IMR-90 (cell line): ENCODE measurements around the gene RNF6. TPM values are rescaled to one million over a fixed set of nuclear protein-coding genes. Genes with fewer than 3 reads are reported as not detected.
A peak's percentile ranks its signal among the peaks of the same experiment; 100 is the strongest.

Source experiments
- ATAC-seq: fragments of 200-7000 bp; cut with Tn5 transposase; 2 replicates; pipeline ENCODE4 v1.9.1; 2020; ENCODE audit warnings: low read depth, mild to moderate bottlenecking, moderate library complexity
- BruUV-seq: library from RNA; stranded (reverse); fragments of 400-500 nt; replicated peaks from 2 replicates; lab custom pipeline; 2021; lab: Mats Ljungman, UMichigan
- CTCF ChIA-PET: fragments of 300-600 bp; formaldehyde crosslinking; extraction: SDS; loops from one replicate; lab custom pipeline; 2021; ENCODE audit warnings: antibody characterized with exemption; lab: Yijun Ruan, JAX
- POLR2A ChIA-PET: fragments of 300-600 bp; sonication (Branson Sonifier 250); formaldehyde crosslinking; loops from one replicate; lab custom pipeline; 2022; ENCODE audit warnings: antibody characterized with exemption; ENCODE audit not compliant: unreplicated experiment; lab: Charles Lee
- DNase-seq: peaks from one replicate; pipeline ENCODE4 v3.0.0; 2013
- H2AFZ ChIP-seq: replicated peaks from 2 replicates; pipeline ENCODE3; 2013; ENCODE audit warnings: low read length, mild to moderate bottlenecking; ENCODE audit not compliant: poor library complexity
- H2AK5ac ChIP-seq: 2 replicates; pipeline ENCODE4 v1.6.1; 2013; ENCODE audit warnings: low read depth, low read length, inconsistent platforms
- H2AK9ac ChIP-seq: replicated peaks from 2 replicates; pipeline ENCODE3; 2013; ENCODE audit warnings: mild to moderate bottlenecking, low read depth, low read length, moderate library complexity; ENCODE audit not compliant: poor library complexity
- H2BK120ac ChIP-seq: 2 replicates; pipeline ENCODE4 v1.6.1; 2013; ENCODE audit warnings: low read depth, low read length, inconsistent platforms
- H2BK15ac ChIP-seq: 3 replicates; pipeline ENCODE4 v1.6.1; 2013; ENCODE audit warnings: low read depth, low read length, inconsistent platforms
- H2BK20ac ChIP-seq: 2 replicates; pipeline ENCODE4 v1.6.1; 2013; ENCODE audit warnings: low read depth, mild to moderate bottlenecking, inconsistent platforms, low read length, moderate library complexity
- H2BK5ac ChIP-seq: 2 replicates; pipeline ENCODE4 v1.6.1; 2013; ENCODE audit warnings: mild to moderate bottlenecking, low read depth, low read length, inconsistent platforms; ENCODE audit not compliant: poor library complexity, severe bottlenecking
- H3K14ac ChIP-seq: replicated peaks from 2 replicates; pipeline ENCODE4 v1.6.1; 2013; ENCODE audit warnings: low read depth, low read length, inconsistent platforms
- H3K18ac ChIP-seq: 2 replicates; pipeline ENCODE4 v1.6.1; 2013; ENCODE audit warnings: low read depth, low read length, control low read depth
- H3K23ac ChIP-seq: 2 replicates; pipeline ENCODE4 v1.6.1; 2013; ENCODE audit warnings: low read depth, low read length, inconsistent platforms
- H3K27ac ChIP-seq: 2 replicates; pipeline ENCODE4 v1.5.1; 2013; ENCODE audit warnings: mild to moderate bottlenecking, control low read depth, low read length; ENCODE audit not compliant: insufficient read depth
- H3K27me3 ChIP-seq: 2 replicates; pipeline ENCODE4 v1.6.1; 2013; ENCODE audit warnings: low read length; ENCODE audit not compliant: control insufficient read depth, insufficient read depth
- H3K36me3 ChIP-seq: 2 replicates; pipeline ENCODE4 v1.6.1; 2013; ENCODE audit warnings: low read length, mixed read lengths; ENCODE audit not compliant: control insufficient read depth, insufficient read depth
- H3K4ac ChIP-seq: 2 replicates; pipeline ENCODE4 v1.6.1; 2013; ENCODE audit warnings: low read depth, low read length, inconsistent platforms
- H3K4me1 ChIP-seq: 2 replicates; pipeline ENCODE4 v1.6.1; 2013; ENCODE audit warnings: low read length, mixed read lengths; ENCODE audit not compliant: control insufficient read depth, insufficient read depth
- H3K4me2 ChIP-seq: 2 replicates; pipeline ENCODE4 v1.6.1; 2013; ENCODE audit warnings: low read depth, mild to moderate bottlenecking, control low read depth, low read length, moderate library complexity
- H3K4me3 ChIP-seq: 2 replicates; pipeline ENCODE4 v1.5.1; 2013; ENCODE audit warnings: low read depth, mild to moderate bottlenecking, control low read depth, low read length, moderate library complexity; ENCODE audit not compliant: insufficient read depth
- H3K56ac ChIP-seq: 2 replicates; pipeline ENCODE4 v1.6.1; 2013; ENCODE audit warnings: low read length, inconsistent platforms; ENCODE audit not compliant: insufficient read depth; ENCODE audit errors: extremely low read depth
- H3K79me1 ChIP-seq, 2 experiments: 2 replicates each; pipeline ENCODE4 v1.6.1; 2013; ENCODE audit warnings: low read length in 2 of 2, inconsistent platforms in 1 of 2, low read depth in 1 of 2
- H3K9ac ChIP-seq: 2 replicates; pipeline ENCODE4 v1.6.1; 2013; ENCODE audit warnings: low read depth, low read length, control low read depth
- H3K9me1 ChIP-seq: 2 replicates; pipeline ENCODE4 v1.6.1; 2013; ENCODE audit warnings: low read length, inconsistent platforms; ENCODE audit not compliant: insufficient read depth
- H3K9me3 ChIP-seq: 2 replicates; pipeline ENCODE4 v1.6.1; 2013; ENCODE audit warnings: low read length; ENCODE audit not compliant: control insufficient read depth, insufficient read depth
- H4K20me1 ChIP-seq: 2 replicates; pipeline ENCODE4 v1.6.1; 2013; ENCODE audit warnings: low read length, inconsistent platforms; ENCODE audit not compliant: insufficient read depth
- H4K5ac ChIP-seq: 2 replicates; pipeline ENCODE4 v1.6.1; 2013; ENCODE audit warnings: mild to moderate bottlenecking, low read depth, low read length, control low read depth
- H4K8ac ChIP-seq, 2 experiments: 2 replicates each; pipeline ENCODE4 v1.6.1; 2013; ENCODE audit warnings: low read depth in 2 of 2, low read length in 2 of 2, control low read depth in 1 of 2, inconsistent platforms in 1 of 2
- H4K91ac ChIP-seq: 2 replicates; pipeline ENCODE4 v1.6.1; 2013; ENCODE audit warnings: low read depth, low read length, inconsistent platforms; ENCODE audit not compliant: insufficient read depth
- CEBPB ChIP-seq: IDR thresholded peaks from 2 replicates; pipeline ENCODE4 v1.6.1; 2012; ENCODE audit warnings: low read depth, low read length, improper control_type of control experiment
- MAFK ChIP-seq: IDR thresholded peaks from 2 replicates; pipeline ENCODE4 v1.6.1; 2012; ENCODE audit warnings: low read depth, low read length, improper control_type of control experiment
- WGBS, 2 experiments: methylation state at CpG; one replicate each; pipeline versions ENCODE4 v1.1.5 to v1.1.7; 2013; ENCODE audit warnings: missing lambda C conversion rate in 2 of 2; ENCODE audit not compliant: insufficient read length in 1 of 2; ENCODE audit errors: extremely low coverage in 2 of 2; 5-methylcytosine and 5-hydroxymethylcytosine counted together
- dilution Hi-C: fragments of 300-500 bp; cut with HindIII; formaldehyde crosslinking; loops from one replicate; pipeline ENCODE4 v1.14.3; 2018; ENCODE audit warnings: low sequenced_read_pairs; ENCODE audit not compliant: unreplicated experiment
- in situ Hi-C: fragments of 300-500 bp; cut with MboI; formaldehyde crosslinking; loops from 3 replicates; pipeline ENCODE4 v1.14.3; 2019; ENCODE audit warnings: low sequenced_read_pairs, inconsistent platforms, mixed read lengths
- intact Hi-C: fragments of 100-400 bp; cut with micrococcal nuclease; formaldehyde crosslinking; loops from 2 replicates; pipeline ENCODE4 v1.10.0; 2022
- polyA plus RNA-seq, 3 experiments: library from polyadenylated mRNA; depleted of rRNA; stranded (reverse); fragments of >200 nt; gene quantifications; 2 replicates each; pipeline ENCODE4 v1.2.3, GENCODE V29; 2012; ENCODE audit warnings: low replicate concordance in 1 of 3
- total RNA-seq: library from RNA; depleted of rRNA; stranded (reverse); fragments of >200 nt; gene quantifications from 2 replicates; pipeline ENCODE4 v1.2.3, GENCODE V29; 2012

The RNF6 gene
- total and polyA plus RNA-seq, 2 of the 4 experiments (the other 2 are of a cell fraction): 22.9 to 33.3 TPM

- no peak for DNase-seq
- Histone ChIP-seq H3K4me2 (no peak overlapping the region), H2BK120ac (no peak overlapping the region), H4K5ac (no peak overlapping the region), H2AFZ (no peak overlapping the region), H3K56ac (no peak overlapping the region), H2BK5ac (no peak overlapping the region), H3K4me3 (no peak overlapping the region), H3K23ac (no peak overlapping the region), H4K8ac (no peak overlapping the region), H4K20me1 (no peaks in the 10 kb centered on the region), H3K27me3 (no peaks in the 10 kb centered on the region), H3K9me1 (peaks cover 8% of the 10 kb centered on the region; the same call in 1 of the 2 replicates), H3K18ac (no peak overlapping the region), H3K4ac (no peak overlapping the region), H3K27ac (no peak overlapping the region), H2BK15ac (no peak overlapping the region), H3K9ac (no peak overlapping the region), H2BK20ac (no peak overlapping the region), H4K91ac (no peak overlapping the region), H3K4me1 (no peaks in the 10 kb centered on the region), H3K9me3 (no peaks in the 10 kb centered on the region), H2AK9ac (no peak overlapping the region), H3K14ac (no peak overlapping the region), H3K36me3 (peaks cover 30% of the 10 kb centered on the region), H3K79me1 (peaks cover 11 to 19% of the 10 kb centered on the region in 2 experiments), H2AK5ac (no peak overlapping the region)
- dilution Hi-C loops (no loop called here), intact Hi-C loops (no loop called here), in situ Hi-C loops (no loop called here)
- WGBS, 2 experiments: 100% methylated on average over 2 of the region's 6 CpGs; no CpG with 5 or more reads in 1 of the 2 experiments
- CTCF ChIA-PET: no interaction called here
- ATAC-seq: no peak
- TF ChIP-seq CEBPB: peak; percentile 64
- TF ChIP-seq MAFK: no peak
- POLR2A ChIA-PET: no interaction called here
- no TSS peak for BruUV-seq
Observed at GRCh38 chr13:26213982-26214381, 8.1 kb downstream of the RNF6 start.
